HEK293 (cell line): ENCODE results near the gene CYP2S1.

Source experiments
- MZF1 ChIP-seq: fragments of 450-650 bp; formaldehyde crosslinking; IDR thresholded peaks from 2 replicates; pipeline ENCODE4 v1.5.1; 2017; ENCODE audit warnings: missing biosample characterization, missing genetic modification characterization, borderline replicate concordance
- OSR2 ChIP-seq: fragments of 450-650 bp; formaldehyde crosslinking; IDR thresholded peaks from 2 replicates; pipeline ENCODE4 v1.5.1; 2016; ENCODE audit warnings: missing biosample characterization, missing genetic modification characterization
- PATZ1 ChIP-seq: fragments of 450-650 bp; formaldehyde crosslinking; IDR thresholded peaks from 2 replicates; pipeline ENCODE4 v1.5.1; 2016; ENCODE audit warnings: missing biosample characterization, missing genetic modification characterization
- REST ChIP-seq: fragments of 450-650 bp; formaldehyde crosslinking; IDR thresholded peaks from 2 replicates; pipeline ENCODE4 v1.5.1; 2016; ENCODE audit warnings: missing biosample characterization, missing genetic modification characterization
- SALL2 ChIP-seq: fragments of 450-650 bp; formaldehyde crosslinking; IDR thresholded peaks from 2 replicates; pipeline ENCODE4 v1.5.0; 2017; ENCODE audit warnings: missing biosample characterization, mild to moderate bottlenecking, missing genetic modification characterization, borderline replicate concordance
- TCF7L2 ChIP-seq: IDR thresholded peaks from 2 replicates; pipeline ENCODE4 v1.6.1; 2011; ENCODE audit warnings: low read depth, mild to moderate bottlenecking, inconsistent platforms, low read length, moderate library complexity, borderline replicate concordance
- ZFHX2 ChIP-seq: fragments of 450-650 bp; formaldehyde crosslinking; conservative IDR thresholded peaks from 2 replicates; pipeline ENCODE4 v1.5.1; 2016; ENCODE audit warnings: missing biosample characterization, missing genetic modification characterization
- ZNF112 ChIP-seq: fragments of 450-650 bp; formaldehyde crosslinking; IDR thresholded peaks from 2 replicates; pipeline ENCODE4 v1.5.0; 2017; ENCODE audit warnings: missing biosample characterization, missing genetic modification characterization
- ZNF140 ChIP-seq: fragments of 450-650 bp; formaldehyde crosslinking; IDR thresholded peaks from 2 replicates; pipeline ENCODE4 v1.5.1; 2016; ENCODE audit warnings: missing biosample characterization, missing genetic modification characterization
- ZNF157 ChIP-seq: fragments of 450-650 bp; formaldehyde crosslinking; IDR thresholded peaks from 2 replicates; pipeline ENCODE4 v1.5.1; 2016; ENCODE audit warnings: missing biosample characterization, missing genetic modification characterization
- ZNF211 ChIP-seq: fragments of 450-650 bp; formaldehyde crosslinking; IDR thresholded peaks from 2 replicates; pipeline ENCODE4 v1.5.1; 2016; ENCODE audit warnings: low read depth, missing biosample characterization, missing genetic modification characterization
- ZNF221 ChIP-seq: fragments of 450-650 bp; formaldehyde crosslinking; IDR thresholded peaks from 2 replicates; pipeline ENCODE4 v1.5.1; 2017; ENCODE audit warnings: missing biosample characterization, missing genetic modification characterization, borderline replicate concordance
- ZNF292 ChIP-seq: fragments of 450-650 bp; formaldehyde crosslinking; IDR thresholded peaks from 2 replicates; pipeline ENCODE4 v1.5.1; 2016; ENCODE audit warnings: low read depth, missing biosample characterization, missing genetic modification characterization, borderline replicate concordance
- ZNF324 ChIP-seq: fragments of 450-650 bp; formaldehyde crosslinking; IDR thresholded peaks from 2 replicates; pipeline ENCODE4 v1.5.1; 2016; ENCODE audit warnings: missing biosample characterization, missing genetic modification characterization
- ZNF354C ChIP-seq: fragments of 450-650 bp; formaldehyde crosslinking; IDR thresholded peaks from 2 replicates; pipeline ENCODE4 v1.5.1; 2016; ENCODE audit warnings: missing biosample characterization, missing genetic modification characterization, low read depth, borderline replicate concordance
- ZNF366 ChIP-seq: fragments of 450-650 bp; formaldehyde crosslinking; conservative IDR thresholded peaks from 2 replicates; pipeline ENCODE4 v1.5.1; 2016; ENCODE audit warnings: missing biosample characterization, missing genetic modification characterization
- ZNF426 ChIP-seq: fragments of 450-650 bp; formaldehyde crosslinking; IDR thresholded peaks from 2 replicates; pipeline ENCODE4 v1.5.1; 2017; ENCODE audit warnings: missing biosample characterization, missing genetic modification characterization, mild to moderate bottlenecking, inconsistent platforms, moderate library complexity
- ZNF580 ChIP-seq: fragments of 450-650 bp; formaldehyde crosslinking; IDR thresholded peaks from 2 replicates; pipeline ENCODE4 v1.5.1; 2016; ENCODE audit warnings: missing biosample characterization, missing genetic modification characterization
- ZNF664 ChIP-seq: fragments of 450-650 bp; formaldehyde crosslinking; IDR thresholded peaks from 2 replicates; pipeline ENCODE4 v1.5.1; 2016; ENCODE audit warnings: missing biosample characterization, missing genetic modification characterization
- ZNF701 ChIP-seq: fragments of 450-650 bp; formaldehyde crosslinking; IDR thresholded peaks from 2 replicates; pipeline ENCODE4 v1.5.1; 2016; ENCODE audit warnings: missing biosample characterization, missing genetic modification characterization
- ZNF747 ChIP-seq: fragments of 450-650 bp; formaldehyde crosslinking; IDR thresholded peaks from 2 replicates; pipeline ENCODE4 v1.5.1; 2016; ENCODE audit warnings: missing biosample characterization, missing genetic modification characterization
- ZNF830 ChIP-seq: fragments of 450-650 bp; IDR thresholded peaks from 2 replicates; pipeline ENCODE4 v1.5.0; 2018; ENCODE audit warnings: missing biosample characterization, missing genetic modification characterization, low read depth, mild to moderate bottlenecking, moderate library complexity
- TF ChIP-seq, protein P1 (sequence below): fragments of 450-650 bp; formaldehyde crosslinking; IDR thresholded peaks from 2 replicates; pipeline ENCODE4 v1.5.1; 2017; ENCODE audit warnings: missing biosample characterization, missing genetic modification characterization
- TF ChIP-seq, protein P2 (sequence below): fragments of 450-650 bp; formaldehyde crosslinking; optimal IDR thresholded peaks from 2 replicates; pipeline ENCODE3; 2016; ENCODE audit warnings: missing biosample characterization, mild to moderate bottlenecking, missing genetic modification characterization
- TF ChIP-seq, protein P3 (sequence below): fragments of 450-650 bp; formaldehyde crosslinking; IDR thresholded peaks from 2 replicates; pipeline ENCODE4 v1.5.1; 2016; ENCODE audit warnings: missing biosample characterization, missing genetic modification characterization
- TF ChIP-seq, protein P4 (sequence below): fragments of 450-650 bp; formaldehyde crosslinking; IDR thresholded peaks from 2 replicates; pipeline ENCODE4 v1.5.1; 2017; ENCODE audit warnings: missing biosample characterization, missing genetic modification characterization

CYP2S1 gene

DNA sequence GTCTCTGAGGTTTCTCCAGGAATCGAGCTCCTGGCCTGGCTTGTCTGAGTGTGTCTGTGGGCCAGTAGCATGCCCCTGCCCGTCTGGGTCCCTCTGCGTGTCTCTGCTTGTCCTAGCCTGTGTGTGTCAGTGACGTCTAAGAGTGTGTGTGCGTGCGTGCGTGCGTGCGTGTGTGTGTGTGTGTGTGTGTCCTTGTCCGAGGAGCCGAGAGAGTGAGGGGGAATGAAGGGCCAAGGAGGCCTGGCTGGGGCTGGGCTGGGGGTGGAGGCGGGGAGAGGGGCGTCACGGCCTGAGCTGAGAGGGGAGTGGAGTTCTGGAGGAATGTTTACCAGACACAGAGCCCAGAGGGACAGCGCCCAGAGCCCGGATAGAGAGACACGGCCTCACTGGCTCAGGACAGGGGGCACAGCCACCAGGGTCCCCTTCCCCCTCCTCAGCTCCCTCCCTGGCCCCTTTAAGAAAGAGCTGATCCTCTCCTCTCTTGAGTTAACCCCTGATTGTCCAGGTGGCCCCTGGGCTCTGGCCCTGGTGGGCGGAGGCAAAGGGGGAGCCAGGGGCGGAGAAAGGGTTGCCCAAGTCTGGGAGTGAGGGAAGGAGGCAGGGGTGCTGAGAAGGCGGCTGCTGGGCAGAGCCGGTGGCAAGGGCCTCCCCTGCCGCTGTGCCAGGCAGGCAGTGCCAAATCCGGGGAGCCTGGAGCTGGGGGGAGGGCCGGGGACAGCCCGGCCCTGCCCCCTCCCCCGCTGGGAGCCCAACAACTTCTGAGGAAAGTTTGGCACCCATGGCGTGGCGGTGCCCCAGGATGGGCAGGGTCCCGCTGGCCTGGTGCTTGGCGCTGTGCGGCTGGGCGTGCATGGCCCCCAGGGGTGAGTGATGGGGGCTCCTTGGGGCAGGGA lies 25.8 kb downstream of the CYP2S1 start, which contains the start of gene AXL (continued):
- TF ChIP-seq ZNF747 (tag by site-specific recombination), result 0 out of 2 replicates have a peak, but pooled peaks have one; percentile 33
- TF ChIP-seq ZNF354C (tag by site-specific recombination), result no peak
- TF ChIP-seq MZF1, result no peak
- TF ChIP-seq, protein P1, sequence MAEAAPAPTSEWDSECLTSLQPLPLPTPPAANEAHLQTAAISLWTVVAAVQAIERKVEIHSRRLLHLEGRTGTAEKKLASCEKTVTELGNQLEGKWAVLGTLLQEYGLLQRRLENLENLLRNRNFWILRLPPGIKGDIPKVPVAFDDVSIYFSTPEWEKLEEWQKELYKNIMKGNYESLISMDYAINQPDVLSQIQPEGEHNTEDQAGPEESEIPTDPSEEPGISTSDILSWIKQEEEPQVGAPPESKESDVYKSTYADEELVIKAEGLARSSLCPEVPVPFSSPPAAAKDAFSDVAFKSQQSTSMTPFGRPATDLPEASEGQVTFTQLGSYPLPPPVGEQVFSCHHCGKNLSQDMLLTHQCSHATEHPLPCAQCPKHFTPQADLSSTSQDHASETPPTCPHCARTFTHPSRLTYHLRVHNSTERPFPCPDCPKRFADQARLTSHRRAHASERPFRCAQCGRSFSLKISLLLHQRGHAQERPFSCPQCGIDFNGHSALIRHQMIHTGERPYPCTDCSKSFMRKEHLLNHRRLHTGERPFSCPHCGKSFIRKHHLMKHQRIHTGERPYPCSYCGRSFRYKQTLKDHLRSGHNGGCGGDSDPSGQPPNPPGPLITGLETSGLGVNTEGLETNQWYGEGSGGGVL (tag by site-specific recombination), result peak; percentile 97
- TF ChIP-seq ZNF580 (tag by site-specific recombination), result no peak
- TF ChIP-seq, protein P2, sequence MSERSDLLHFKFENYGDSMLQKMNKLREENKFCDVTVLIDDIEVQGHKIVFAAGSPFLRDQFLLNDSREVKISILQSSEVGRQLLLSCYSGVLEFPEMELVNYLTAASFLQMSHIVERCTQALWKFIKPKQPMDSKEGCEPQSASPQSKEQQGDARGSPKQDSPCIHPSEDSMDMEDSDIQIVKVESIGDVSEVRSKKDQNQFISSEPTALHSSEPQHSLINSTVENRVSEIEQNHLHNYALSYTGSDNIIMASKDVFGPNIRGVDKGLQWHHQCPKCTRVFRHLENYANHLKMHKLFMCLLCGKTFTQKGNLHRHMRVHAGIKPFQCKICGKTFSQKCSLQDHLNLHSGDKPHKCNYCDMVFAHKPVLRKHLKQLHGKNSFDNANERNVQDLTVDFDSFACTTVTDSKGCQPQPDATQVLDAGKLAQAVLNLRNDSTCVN (tag by site-specific recombination), result peak; percentile 11
- TF ChIP-seq ZNF324, result no peak
- no peak for TF ChIP-seq ZNF830
- TF ChIP-seq ZNF221 (tag by site-specific recombination), result no peak
- TF ChIP-seq ZNF112 (tag by site-specific recombination), result no peak
- no peak for TF ChIP-seq TCF7L2
- TF ChIP-seq ZNF664 (tag by site-specific recombination), result no peak
- no peak for TF ChIP-seq ZNF426 (tag by site-specific recombination)
- TF ChIP-seq ZNF211 (tag by site-specific recombination), result 0 out of 2 replicates have a peak, but pooled peaks have one; percentile 26
- peak; percentile 86 for TF ChIP-seq ZFHX2 (tag by site-specific recombination)
- TF ChIP-seq ZNF701 (tag by site-specific recombination), result peak; percentile 92
- no peak for TF ChIP-seq OSR2 (tag by site-specific recombination)
- TF ChIP-seq, protein P3, sequence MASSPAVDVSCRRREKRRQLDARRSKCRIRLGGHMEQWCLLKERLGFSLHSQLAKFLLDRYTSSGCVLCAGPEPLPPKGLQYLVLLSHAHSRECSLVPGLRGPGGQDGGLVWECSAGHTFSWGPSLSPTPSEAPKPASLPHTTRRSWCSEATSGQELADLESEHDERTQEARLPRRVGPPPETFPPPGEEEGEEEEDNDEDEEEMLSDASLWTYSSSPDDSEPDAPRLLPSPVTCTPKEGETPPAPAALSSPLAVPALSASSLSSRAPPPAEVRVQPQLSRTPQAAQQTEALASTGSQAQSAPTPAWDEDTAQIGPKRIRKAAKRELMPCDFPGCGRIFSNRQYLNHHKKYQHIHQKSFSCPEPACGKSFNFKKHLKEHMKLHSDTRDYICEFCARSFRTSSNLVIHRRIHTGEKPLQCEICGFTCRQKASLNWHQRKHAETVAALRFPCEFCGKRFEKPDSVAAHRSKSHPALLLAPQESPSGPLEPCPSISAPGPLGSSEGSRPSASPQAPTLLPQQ (tag by site-specific recombination), result peak; percentile 99
- TF ChIP-seq SALL2 (tag by site-specific recombination), result 0 out of 2 replicates have a peak, but pooled peaks have one; percentile 11
- TF ChIP-seq ZNF140 (tag by site-specific recombination), result no peak
- peak; percentile 31; the same call in 1 of the 2 replicates for TF ChIP-seq REST
- TF ChIP-seq, protein P4, sequence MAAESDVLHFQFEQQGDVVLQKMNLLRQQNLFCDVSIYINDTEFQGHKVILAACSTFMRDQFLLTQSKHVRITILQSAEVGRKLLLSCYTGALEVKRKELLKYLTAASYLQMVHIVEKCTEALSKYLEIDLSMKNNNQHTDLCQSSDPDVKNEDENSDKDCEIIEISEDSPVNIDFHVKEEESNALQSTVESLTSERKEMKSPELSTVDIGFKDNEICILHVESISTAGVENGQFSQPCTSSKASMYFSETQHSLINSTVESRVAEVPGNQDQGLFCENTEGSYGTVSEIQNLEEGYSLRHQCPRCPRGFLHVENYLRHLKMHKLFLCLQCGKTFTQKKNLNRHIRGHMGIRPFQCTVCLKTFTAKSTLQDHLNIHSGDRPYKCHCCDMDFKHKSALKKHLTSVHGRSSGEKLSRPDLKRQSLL, result no peak
- 0 out of 2 replicates have a peak, but pooled peaks have one; percentile 25 for TF ChIP-seq ZNF157 (tag by site-specific recombination)
- no peak for TF ChIP-seq ZNF292 (tag by site-specific recombination)
- TF ChIP-seq PATZ1 (tag by site-specific recombination), result peak; percentile 63
- peak; percentile 51 for TF ChIP-seq ZNF366 (tag by site-specific recombination)
